B cell (primary cell): ENCODE data around the gene NPL. TPM values are rescaled to one million over a fixed set of nuclear protein-coding genes. Genes with fewer than 3 reads are reported as not detected.
A peak's percentile ranks its signal among the peaks of the same experiment; 100 is the strongest.

Source experiments
- ATAC-seq: fragments of 200-7000 bp; cut with Tn5 transposase; one replicate; pipeline ENCODE4 v1.10.0; 2021; ENCODE audit warnings: low read depth, mild to moderate bottlenecking, moderate number of reproducible peaks, moderate library complexity
- CTCF ChIA-PET: fragments of 350-600 bp; sonication (Branson Sonifier 250); formaldehyde crosslinking; loops from one replicate; lab custom pipeline; 2021; ENCODE audit warnings: antibody characterized with exemption, inconsistent platforms; lab: Charles Lee
- POLR2A ChIA-PET: fragments of 350-600 bp; sonication (Branson Sonifier 250); formaldehyde crosslinking; loops from one replicate; lab custom pipeline; 2021; ENCODE audit warnings: antibody characterized with exemption; lab: Charles Lee
- DNase-seq: peaks from one replicate; pipeline ENCODE4 v3.0.0; 2013
- H2AFZ ChIP-seq: 2 replicates; pipeline ENCODE4 v1.6.1; 2012; ENCODE audit warnings: mild to moderate bottlenecking, low read depth, low read length; ENCODE audit not compliant: insufficient read depth, poor library complexity, severe bottlenecking
- H3K27ac ChIP-seq, 2 donors: 1 replicate in 1 of 2; 2 replicates in 1 of 2; pipeline ENCODE4 v1.5.1; 2012 to 2013; ENCODE audit warnings: low read length in 2 of 2, mild to moderate bottlenecking in 2 of 2, moderate library complexity in 1 of 2
- H3K27me3 ChIP-seq, 4 experiments: fragments of 200-600 bp in 1 of 4; sonication (generic) in 1 of 4; replicated peaks in 1 of 4; 1 replicate in 2 of 4; 2 replicates in 2 of 4; pipeline versions ENCODE4 v1.6.1 to v1.7.0; 2013 to 2016; ENCODE audit warnings: low read length in 3 of 4, mild to moderate bottlenecking in 2 of 4, mixed read lengths in 1 of 4, moderate library complexity in 1 of 4; ENCODE audit not compliant: insufficient read depth in 4 of 4, control insufficient read depth in 3 of 4; ENCODE audit errors: control extremely low read depth in 1 of 4
- H3K36me3 ChIP-seq, 2 experiments: replicated peaks in 1 of 2; 1 replicate in 1 of 2; 2 replicates in 1 of 2; pipeline versions ENCODE4 v1.6.1 to v1.7.1; 2013; ENCODE audit warnings: low read length in 1 of 2; ENCODE audit not compliant: insufficient read depth in 2 of 2, control insufficient read depth in 1 of 2; ENCODE audit errors: control extremely low read depth in 1 of 2, extremely low read depth in 1 of 2
- H3K4me1 ChIP-seq, 2 donors: fragments of 200-600 bp in 1 of 2; sonication (generic) in 1 of 2; 1 replicate in 1 of 2; 2 replicates in 1 of 2; pipeline versions ENCODE4 v1.5.1 to v1.6.1; 2013 to 2017; ENCODE audit warnings: low read length in 2 of 2; ENCODE audit not compliant: control insufficient read depth in 2 of 2, insufficient read depth in 2 of 2
- H3K4me2 ChIP-seq: replicated peaks from 2 replicates; pipeline ENCODE3; 2012; ENCODE audit warnings: mild to moderate bottlenecking, low read depth, low read length; ENCODE audit not compliant: poor library complexity, severe bottlenecking
- H3K4me3 ChIP-seq, 5 experiments: fragments of 200-600 bp in 1 of 5; sonication (generic) in 1 of 5; 1 replicate in 3 of 5; 2 replicates in 2 of 5; pipeline versions ENCODE4 v1.5.1 to v1.7.0; 2011 to 2016; ENCODE audit warnings: low read length in 4 of 5, mild to moderate bottlenecking in 4 of 5, low read depth in 2 of 5, control low read depth in 1 of 5, moderate library complexity in 1 of 5; ENCODE audit not compliant: insufficient read depth in 1 of 5; ENCODE audit errors: control extremely low read depth in 1 of 5, extremely low read depth in 1 of 5
- H3K79me2 ChIP-seq: fragments of 200-600 bp; sonication (generic); one replicate; pipeline ENCODE4 v1.6.0; 2016; ENCODE audit warnings: low read length; ENCODE audit not compliant: control insufficient read depth, insufficient read depth
- H3K9ac ChIP-seq: fragments of 200-600 bp; sonication (generic); 2 replicates; pipeline ENCODE4 v1.6.1; 2017; ENCODE audit warnings: mild to moderate bottlenecking, low read length, moderate library complexity
- H3K9me3 ChIP-seq, 3 donors: one replicate each; pipeline versions ENCODE4 v1.6.1 to v1.7.1; 2013; ENCODE audit warnings: low read length in 2 of 3; ENCODE audit not compliant: control insufficient read depth in 2 of 3, insufficient read depth in 1 of 3; ENCODE audit errors: control extremely low read depth in 1 of 3
- H4K20me1 ChIP-seq: 2 replicates; pipeline ENCODE4 v1.6.0; 2012; ENCODE audit warnings: mild to moderate bottlenecking, low read length; ENCODE audit not compliant: insufficient read depth, control insufficient read depth, poor library complexity, severe bottlenecking
- H3K27ac Mint-ChIP-seq: one replicate; pipeline ENCODE4 v1.8.0; 2021; ENCODE audit warnings: mixed read lengths
- H3K27me3 Mint-ChIP-seq: one replicate; pipeline ENCODE4 v1.8.0; 2021; ENCODE audit warnings: mixed read lengths
- H3K4me1 Mint-ChIP-seq: one replicate; pipeline ENCODE4 v1.8.0; 2021; ENCODE audit warnings: mixed read lengths
- H3K4me3 Mint-ChIP-seq: one replicate; pipeline ENCODE4 v1.8.0; 2021; ENCODE audit warnings: mixed read lengths
- H3K9me3 Mint-ChIP-seq: one replicate; pipeline ENCODE4 v1.8.0; 2022; ENCODE audit warnings: mixed read lengths; ENCODE audit not compliant: insufficient read depth
- CTCF ChIP-seq: fragments of 200-600 bp; IDR thresholded peaks from one replicate; pipeline ENCODE4 v1.8.0; 2022; ENCODE audit warnings: antibody characterized with exemption, mild to moderate bottlenecking
- EZH2 ChIP-seq: IDR thresholded peaks from 2 replicates; pipeline ENCODE4 v1.6.1; 2012; ENCODE audit warnings: borderline replicate concordance, low read depth, mild to moderate bottlenecking, moderate library complexity, low read length; ENCODE audit not compliant: insufficient read depth, poor library complexity, severe bottlenecking
- WGBS: methylation state at CpG from one replicate; pipeline ENCODE4 v1.1.5; 2013; ENCODE audit warnings: missing lambda C conversion rate; ENCODE audit not compliant: insufficient coverage; 5-methylcytosine and 5-hydroxymethylcytosine counted together
- intact Hi-C: fragments of 100-400 bp; cut with micrococcal nuclease; formaldehyde crosslinking; loops from one replicate; pipeline ENCODE4 v1.10.0; 2022
- polyA plus RNA-seq: library from polyadenylated mRNA; depleted of rRNA; stranded (reverse); fragments of >200 nt; gene quantifications from 2 replicates; pipeline ENCODE4 v1.2.3, GENCODE V29; 2012
- total RNA-seq, 2 donors: library from RNA; stranded (reverse); fragments of 120-200 nt in 1 of 2; gene quantifications; 1 replicate in 1 of 2; 2 replicates in 1 of 2; pipeline versions ENCODE4 v1.2.3 to v1.2.4, GENCODE V29; 2013 to 2022

Gene NPL
- total and polyA plus RNA-seq, 2 donors (not counting 1 experiment from before 2014, with no cell fraction given), result 3.4 to 5.9 TPM

GRCh38 chr1:182839209-182840066, 49.9 kb downstream of the NPL start, which contains the start of gene DHX9:
DHX9 (plus strand) TSS chr1:182839347; CDS start chr1:182842567, 3,220 bp downstream.
- POLR2A ChIA-PET, result interaction anchor here (0.6 kb wide), 1 partner anchor 39 kb away, joined by 4 read pairs; no protein-coding TSS in a partner anchor
- Histone ChIP-seq H3K27ac (peak within 1 kb of the TSS; percentile 81 to 85), H3K79me2 (peaks cover 51% of the 10 kb centered on the region), H3K36me3 (peaks cover 8 to 21% of the 10 kb centered on the region in 2 experiments), H3K4me3 (peak within 1 kb of the TSS; percentile 85 to 92 (median 92)), H3K9me3 (no peaks in the 10 kb centered on the region), H4K20me1 (peaks cover 44% of the 10 kb centered on the region), H3K9ac (peak within 1 kb of the TSS; percentile 90), H3K4me1 (peaks cover 22 to 28% of the 10 kb centered on the region in 2 donors), H2AFZ (peak within 1 kb of the TSS; percentile 93), H3K27me3 (no peaks in the 10 kb centered on the region), H3K4me2 (peak within 1 kb of the TSS; percentile 97)
- H3K9me3 Mint-ChIP-seq, result no peaks in the 10 kb centered on the region
- ATAC-seq, result peak; percentile 80
- under 1% methylated on average over 91 of the region's 92 CpGs for WGBS
- no peaks in the 10 kb centered on the region for H3K27me3 Mint-ChIP-seq
- peak within 1 kb of the TSS; percentile 92 for H3K4me3 Mint-ChIP-seq
- peak; percentile 97 for DNase-seq
- CTCF ChIA-PET, result interaction anchor here (0.6 to 2.0 kb wide), 6 partner anchors 10 to 741 kb away, joined by 3 to 6 read pairs (median 4); no protein-coding TSS in a partner anchor
- peaks cover 35% of the 10 kb centered on the region for H3K4me1 Mint-ChIP-seq
- peak within 1 kb of the TSS; percentile 97 for H3K27ac Mint-ChIP-seq
- peak; percentile 43 for TF ChIP-seq CTCF
- no peak for TF ChIP-seq EZH2
- intact Hi-C loops, result loop anchor here (1.0 to 5.0 kb wide), 7 partner anchors 17 to 1073 kb away; partner anchors contain the start of genes NPL and RGS16
